GM21360 (cell line): ENCODE measurements around the gene RPS27.
"Not testable (repeated sequence)": the region's sequence is repeated elsewhere in the genome, so short reads cannot be mapped to it uniquely, and the experiment has no call there.

ENCODE experiments used
- ATAC-seq: cut with Tn5 transposase; IDR thresholded peaks from one replicate; pipeline ENCODE4 v1.9.1; 2021; ENCODE audit warnings: mild to moderate bottlenecking, moderate library complexity; ENCODE audit not compliant: unreplicated experiment

Gene RPS27

DNA sequence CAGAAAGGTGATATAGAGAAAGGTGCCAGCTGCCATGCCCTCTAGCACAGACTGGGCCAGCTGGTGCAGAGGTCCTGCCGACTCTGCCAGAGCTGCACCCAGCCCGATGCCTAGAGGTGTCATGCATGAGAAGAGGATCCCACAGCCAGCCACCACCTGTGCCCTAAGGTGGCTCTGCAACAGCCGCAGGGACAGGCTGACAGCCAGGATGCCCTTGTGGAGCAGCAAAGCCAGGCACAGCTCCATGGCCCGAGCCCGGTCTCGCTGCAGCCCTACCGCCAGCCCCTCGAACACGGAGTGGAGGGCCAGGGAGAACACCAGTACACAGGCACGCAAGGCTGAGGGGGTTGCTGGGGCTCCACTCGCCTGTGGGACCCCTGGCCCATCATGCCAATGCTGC is 30.4 kb upstream of the RPS27 start:
- no peak for ATAC-seq

DNA sequence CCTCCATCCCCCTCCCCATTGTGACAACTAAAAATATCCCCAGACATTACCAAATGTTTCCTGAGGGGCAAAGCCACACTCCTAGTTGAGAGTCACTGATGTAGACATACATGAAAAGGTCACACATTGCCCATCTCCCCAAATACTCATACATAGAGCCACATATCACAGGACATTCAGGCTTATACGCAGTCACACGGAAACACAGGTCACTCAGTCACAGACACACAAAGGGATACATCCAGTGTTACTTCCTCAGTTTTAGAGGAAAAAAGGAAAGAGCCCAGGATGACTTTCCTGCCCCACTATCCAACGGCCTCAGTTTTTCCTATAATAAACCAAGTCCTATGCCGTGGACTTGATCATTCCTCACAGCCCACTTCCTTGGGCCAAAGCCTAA is 29.1 kb upstream of the RPS27 start:
- ATAC-seq: no peak

DNA sequence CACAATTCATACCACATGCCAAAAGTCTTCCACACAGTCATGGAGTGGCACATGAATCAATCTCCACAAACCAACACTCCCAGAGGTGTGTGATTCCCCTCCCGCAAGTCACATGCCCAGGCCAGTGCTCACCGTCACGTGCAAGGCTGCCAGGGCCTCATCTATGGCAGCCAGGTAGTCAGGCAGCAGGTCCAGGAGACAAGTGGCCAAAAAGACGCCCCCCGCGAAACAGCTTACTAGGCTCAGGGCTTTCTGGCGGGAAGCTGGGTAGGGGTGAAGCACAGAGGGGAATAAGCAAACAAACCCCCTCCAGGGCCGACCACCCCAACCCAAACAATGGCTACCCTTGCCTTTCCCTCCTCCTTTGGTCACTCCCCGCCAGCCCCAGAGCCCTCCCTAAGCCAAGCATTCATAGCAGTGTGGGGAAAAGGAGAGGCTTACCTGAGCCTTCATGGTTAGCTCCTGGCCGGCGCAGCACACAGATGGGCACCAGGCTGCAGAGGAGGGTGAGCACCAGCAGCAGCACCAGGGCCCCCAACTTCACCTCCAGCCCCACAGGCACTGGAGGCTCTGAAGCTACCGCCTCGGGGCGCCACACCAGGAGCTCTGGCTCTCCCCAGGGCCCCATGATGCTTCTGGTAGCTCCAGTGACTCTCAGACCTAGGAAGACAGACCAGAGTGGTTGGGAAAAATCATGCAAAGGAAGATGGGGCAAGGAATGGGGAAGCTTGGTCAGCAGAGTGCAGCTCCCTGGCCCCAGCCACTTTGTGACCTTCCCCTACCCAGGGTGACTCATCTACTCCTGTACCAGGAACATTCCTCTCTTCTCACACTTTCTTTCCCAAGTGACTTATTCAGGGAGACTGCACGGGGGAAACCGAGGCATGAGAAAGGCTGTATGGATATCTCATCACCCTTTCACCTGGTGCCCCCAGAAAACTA is 28.2 kb upstream of the RPS27 start:
- no peak for ATAC-seq

DNA sequence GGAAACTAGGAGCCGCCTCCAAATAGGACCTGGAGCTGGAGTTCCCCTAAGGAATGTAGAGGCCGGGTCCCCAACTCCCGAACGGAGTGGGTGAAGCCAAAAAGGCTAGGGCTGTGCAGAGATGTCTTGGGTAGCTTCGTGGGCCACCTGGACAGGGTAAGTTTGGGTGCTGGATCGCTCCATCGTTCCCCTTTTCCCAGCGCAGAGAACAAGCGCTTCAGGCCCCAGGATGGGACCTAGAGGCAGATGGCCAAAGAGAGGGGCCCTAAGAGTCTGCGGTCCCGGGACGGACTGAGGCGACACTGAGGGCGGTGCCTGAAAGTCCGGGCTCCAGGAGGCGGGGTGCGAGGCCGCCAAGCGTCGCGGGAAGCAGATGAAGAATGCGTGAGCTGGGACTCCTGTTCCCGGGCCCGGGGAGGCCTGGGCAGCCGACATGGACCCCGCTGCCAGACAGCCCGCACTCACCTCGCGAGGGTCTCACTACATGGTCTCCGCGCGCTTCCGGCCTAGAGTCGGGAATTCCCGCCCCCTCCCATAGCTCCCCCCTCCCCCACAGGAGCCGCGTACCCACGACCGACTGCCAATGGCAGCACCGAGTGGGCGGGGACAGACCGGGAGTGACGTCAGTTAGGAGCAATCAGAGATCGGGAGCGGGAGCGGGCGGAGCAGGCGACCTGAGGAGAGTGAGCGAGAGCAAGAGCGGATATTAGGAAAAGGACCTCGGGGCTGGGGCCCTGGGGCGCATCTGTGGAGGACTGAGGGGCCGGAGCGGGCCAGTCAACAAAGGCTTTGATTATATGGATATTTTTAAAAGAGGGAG is 27.3 kb upstream of the RPS27 start, which contains the start of gene SLC39A1:
Gene SLC39A1, minus strand, starts transcription at position 508 of the 820 bp plus-strand sequence. CDS start 822 bp downstream, outside the sequence.
- peak; percentile 29 for ATAC-seq

DNA sequence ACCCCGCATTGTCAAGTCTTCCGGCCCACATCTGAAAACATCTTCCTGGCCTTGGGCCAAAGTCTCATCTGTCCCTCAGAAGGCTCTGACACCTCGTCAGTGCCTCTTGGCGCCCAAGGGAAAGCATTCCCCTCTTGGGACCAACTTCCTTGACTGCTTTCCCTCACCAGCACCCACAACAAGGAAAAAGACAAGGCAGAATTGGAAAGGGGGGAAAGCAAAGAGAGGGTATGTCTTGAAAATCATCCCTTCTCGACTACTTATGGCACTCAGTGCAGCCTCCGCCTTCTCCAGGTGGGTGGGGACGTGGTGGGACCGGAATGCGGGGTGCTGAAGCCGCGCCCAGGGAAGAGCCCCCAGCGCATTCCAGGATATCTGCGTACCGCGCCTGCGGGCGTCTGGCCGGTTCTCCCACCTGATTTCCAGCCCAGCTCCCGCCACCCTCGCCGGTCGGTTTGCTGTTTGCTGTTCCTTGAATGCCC is 26.7 kb upstream of the RPS27 start:
- ATAC-seq: peak; percentile 2

DNA sequence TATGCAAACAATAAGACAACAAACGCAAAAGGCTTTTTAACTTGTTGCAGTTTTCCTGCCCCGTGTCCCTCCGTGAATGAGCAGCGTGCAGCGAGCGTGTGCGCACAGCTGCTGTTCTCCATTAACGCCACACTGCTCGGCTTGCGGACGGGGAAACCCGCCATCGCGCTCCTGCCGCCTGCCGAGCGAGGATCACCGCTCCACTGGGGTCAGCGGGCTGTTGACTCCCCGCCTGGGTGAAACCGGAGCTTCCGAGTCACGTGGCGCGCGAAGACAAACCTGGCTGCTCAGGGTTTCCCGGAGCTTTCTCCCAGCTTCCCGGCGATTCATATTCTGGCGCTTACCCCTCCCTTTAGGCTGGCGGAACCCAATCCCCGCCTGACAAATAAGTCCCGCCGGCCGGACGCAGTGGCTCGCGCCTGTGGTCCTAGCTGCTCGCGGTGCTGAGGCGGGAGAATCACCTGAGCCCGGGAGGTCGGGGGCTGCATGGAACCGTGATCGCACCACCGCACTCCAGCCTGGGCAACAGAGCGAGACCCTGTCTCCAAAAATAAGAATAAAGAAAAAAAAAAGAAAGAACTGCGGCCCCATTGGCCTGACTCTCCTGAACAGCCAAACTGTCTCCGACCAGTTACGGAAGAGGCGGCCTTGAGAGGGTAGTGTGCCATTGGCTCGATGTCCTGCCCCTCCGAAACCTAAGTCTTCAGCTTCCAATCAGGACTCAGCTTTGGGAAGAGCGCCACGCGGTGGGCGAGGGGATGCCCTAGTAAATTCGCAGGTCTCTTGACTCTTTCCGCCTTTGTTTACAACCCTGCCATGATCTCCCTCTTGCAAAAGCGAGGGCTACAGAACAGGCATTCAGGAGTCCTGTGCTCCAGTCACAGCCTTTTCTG is 23.2 kb upstream of the RPS27 start, which contains the start of gene CREB3L4:
Gene CREB3L4, plus strand, starts transcription at position 796 of the 893 bp plus-strand sequence. CDS start 624 bp downstream, outside the sequence.
- ATAC-seq: peak; percentile 66

DNA sequence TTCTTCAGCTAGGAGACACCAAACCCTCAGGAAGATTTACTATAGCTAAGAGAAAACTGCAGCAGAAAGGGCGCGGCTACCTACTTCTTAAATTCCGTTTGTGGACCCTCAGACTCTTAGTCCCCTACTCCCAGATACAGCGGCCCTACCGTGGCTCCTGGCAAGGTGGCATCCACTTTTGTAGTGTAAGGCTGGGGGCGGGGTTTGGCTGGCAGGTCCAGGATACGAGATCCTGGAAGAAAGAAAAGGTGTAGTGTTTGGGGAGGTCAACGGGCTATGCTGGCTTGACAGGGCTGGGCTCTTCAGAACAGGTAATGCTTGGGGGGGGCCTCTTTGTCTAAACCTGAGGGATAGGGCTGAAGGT is 22.6 kb upstream of the RPS27 start:
- ATAC-seq: no peak

DNA sequence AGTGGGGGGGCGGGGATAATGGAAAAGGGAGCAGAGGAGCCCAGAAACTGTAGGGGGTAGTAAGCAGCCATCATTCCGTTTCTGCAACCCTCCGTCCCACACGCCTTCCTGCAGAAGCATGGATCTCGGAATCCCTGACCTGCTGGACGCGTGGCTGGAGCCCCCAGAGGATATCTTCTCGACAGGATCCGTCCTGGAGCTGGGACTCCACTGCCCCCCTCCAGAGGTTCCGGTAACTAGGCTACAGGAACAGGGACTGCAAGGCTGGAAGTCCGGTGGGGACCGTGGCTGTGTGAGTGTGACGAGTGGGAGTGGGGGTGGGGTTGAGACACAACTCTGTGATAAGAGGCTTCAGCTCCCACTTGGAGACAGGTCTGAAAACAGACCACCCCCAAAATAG is 22.2 kb upstream of the RPS27 start:
- ATAC-seq: no peak

DNA sequence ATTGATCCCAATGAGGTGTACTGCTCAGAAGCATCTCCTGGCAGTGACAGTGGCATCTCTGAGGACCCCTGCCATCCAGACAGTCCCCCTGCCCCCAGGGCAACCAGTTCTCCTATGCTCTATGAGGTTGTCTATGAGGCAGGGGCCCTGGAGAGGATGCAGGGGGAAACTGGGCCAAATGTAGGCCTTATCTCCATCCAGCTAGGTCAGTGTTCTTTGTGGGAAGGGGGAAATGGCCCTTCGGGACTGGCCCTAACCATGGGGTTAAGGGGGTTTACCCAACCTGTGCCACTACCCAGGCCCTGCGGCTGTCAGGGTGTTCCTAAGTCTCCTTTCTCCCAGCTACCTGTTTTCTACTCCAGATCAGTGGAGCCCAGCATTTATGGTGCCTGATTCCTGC is 21.6 kb upstream of the RPS27 start:
- no peak for ATAC-seq

DNA sequence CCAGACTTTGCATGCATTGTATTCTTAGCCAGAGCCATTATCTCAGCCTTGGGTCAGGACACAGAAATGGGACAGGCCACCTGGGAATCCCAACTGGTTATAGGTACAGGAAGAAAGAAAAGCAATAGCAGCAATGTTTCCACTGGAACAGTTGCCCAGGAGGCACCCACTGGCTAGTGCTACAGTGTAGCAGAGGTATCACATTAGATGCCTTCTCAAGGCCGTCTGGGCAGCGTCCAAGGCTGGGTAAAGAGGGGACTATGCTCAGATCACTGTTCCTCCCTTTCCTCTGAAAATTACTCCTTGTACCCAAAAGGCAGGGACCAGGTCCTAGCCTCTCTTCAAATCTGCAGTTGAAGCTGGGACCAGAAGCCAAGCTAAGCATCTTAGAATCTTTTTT is 20.2 kb upstream of the RPS27 start:
- no peak for ATAC-seq

DNA sequence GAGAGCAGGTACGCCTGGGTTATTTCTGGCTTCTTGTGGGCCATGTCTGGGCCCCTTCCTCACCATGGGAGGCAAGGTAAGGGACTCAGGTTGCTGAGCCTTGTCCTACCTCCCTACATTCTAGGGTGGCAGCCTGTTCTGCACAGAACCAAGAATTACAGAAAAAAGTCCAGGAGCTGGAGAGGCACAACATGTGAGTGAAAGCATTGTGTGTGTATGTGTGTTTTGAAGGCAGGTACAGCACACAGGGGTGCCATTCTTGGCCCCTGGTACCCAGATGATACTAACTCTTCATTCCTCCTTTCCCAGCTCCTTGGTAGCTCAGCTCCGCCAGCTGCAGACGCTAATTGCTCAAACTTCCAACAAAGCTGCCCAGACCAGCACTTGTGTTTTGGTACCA is 17.5 kb upstream of the RPS27 start:
- ATAC-seq: no peak

DNA sequence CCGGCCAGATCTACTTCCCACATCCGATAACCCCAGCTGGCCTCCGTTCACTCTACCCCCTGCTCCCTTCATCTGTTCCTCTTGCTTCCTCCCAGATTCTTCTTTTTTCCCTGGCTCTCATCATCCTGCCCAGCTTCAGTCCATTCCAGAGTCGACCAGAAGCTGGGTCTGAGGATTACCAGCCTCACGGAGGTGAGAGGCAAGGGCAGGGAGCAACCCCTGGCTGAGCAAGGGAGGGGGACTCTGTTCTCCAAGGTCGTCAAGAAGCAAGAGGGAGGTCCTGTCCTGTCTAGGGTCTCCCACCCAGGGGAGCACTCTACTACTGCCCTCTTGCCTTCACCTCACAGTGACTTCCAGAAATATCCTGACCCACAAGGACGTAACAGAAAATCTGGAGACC is 17.0 kb upstream of the RPS27 start:
- ATAC-seq: no peak

DNA sequence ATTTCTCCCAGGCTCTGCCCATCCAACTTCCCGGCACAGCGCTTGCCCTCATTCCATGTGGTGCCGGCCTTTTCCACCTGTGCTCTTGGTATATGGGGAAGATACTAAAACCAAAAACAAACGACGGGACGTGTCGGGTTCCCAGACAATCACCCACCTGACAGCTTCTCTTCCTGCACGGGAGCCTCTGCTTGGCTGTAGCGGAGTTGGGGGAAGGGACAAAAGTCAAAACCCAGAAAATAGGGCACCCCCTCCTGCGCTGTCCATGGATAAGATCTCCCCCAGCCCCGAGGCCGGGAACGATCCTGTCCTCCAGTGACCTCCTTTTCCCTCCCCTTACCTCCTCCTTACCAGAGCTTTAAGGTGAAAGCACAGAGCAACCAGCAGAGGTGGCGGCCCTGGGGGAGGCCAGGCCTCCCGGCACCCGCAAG is 13.7 kb upstream of the RPS27 start:
- ATAC-seq: no peak

DNA sequence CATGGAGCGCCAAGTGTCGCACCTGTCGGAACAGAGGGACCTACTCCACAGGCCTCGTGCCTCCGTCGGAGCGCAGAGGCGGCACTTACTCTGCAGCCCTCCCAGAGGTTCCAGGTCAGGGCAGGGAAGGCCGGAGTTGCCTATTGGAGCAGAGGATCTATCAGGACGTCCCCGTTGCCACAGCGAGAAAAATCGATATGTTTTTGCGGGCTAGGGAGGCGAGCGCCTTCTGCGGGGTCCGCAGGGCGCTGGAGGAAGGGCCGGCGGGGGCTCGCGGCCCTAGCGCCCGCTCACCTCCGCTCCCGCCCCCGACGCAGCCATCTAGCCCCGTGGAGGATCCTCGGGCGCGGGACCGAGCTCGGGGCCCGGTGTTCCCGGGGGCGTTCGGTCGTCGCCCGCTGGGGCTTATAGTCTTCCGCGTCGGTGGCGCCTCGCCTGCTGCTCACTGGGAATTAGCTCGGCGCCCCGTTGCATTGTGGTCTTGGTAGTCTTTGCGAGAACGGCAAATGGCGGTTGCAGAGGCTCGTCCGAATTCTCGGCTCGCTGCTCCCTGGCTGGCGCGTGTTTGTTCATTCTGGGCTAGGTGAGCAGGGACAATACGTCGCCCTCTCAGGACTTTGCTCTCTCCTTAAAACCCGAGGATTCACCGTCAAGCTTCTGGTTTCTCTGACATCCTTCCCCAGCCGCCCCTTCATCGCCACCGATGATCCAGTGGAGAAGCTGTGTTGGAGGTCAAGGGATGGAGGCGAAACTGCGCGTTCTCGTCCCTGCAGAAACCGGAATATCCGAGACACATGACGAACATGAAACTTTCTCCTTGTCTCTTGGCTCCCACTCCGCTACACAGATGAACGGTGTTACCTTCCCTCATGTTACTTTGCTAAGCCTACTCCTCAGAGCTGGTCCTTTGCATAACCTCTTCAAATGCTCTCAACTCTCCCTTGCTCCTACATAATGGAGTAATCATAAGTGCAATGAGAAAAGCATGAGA is 13.0 kb upstream of the RPS27 start, which contains the start of gene JTB:
Gene JTB, minus strand, starts transcription at position 425 of the 991 bp plus-strand sequence. Its CDS starts 422 bp downstream, at position 3.
- ATAC-seq: peak; percentile 74

DNA sequence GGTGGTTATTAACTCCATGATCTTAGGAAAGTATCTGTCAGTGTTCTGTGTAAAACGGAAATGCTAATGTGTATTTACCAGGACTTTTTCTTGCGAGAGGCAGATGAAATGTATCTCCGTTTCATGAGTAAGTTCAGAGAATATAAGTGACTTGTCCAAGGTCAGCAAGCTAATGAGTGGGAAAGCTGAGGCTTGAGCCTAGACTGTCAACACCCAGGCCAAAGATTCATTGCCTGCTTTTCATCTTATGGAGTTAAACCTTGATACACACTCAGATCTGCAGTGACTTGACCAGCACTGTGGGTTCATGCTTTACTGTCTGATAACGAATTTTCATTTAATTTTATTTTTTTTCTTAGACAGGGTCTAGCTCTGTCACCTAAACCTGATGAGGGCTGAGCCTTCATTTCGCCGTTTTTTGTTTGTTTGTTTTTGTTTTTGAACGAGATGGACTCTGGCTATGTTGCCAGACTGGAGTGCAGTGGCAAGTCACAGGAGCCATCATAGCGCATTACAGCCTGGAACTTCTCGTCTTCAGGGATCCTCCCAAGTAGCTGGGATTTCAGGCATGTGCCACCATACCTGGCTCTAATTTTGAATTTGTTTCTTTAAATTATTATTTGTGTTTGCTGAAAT is 12.2 kb upstream of the RPS27 start:
- ATAC-seq: no peak

GRCh38 chr1:153979091-153979490 is 11.5 kb upstream of the RPS27 start:
- ATAC-seq: not testable (repeated sequence)

GRCh38 chr1:153981735-153982134 is 8.8 kb upstream of the RPS27 start:
- not testable (repeated sequence) for ATAC-seq

DNA sequence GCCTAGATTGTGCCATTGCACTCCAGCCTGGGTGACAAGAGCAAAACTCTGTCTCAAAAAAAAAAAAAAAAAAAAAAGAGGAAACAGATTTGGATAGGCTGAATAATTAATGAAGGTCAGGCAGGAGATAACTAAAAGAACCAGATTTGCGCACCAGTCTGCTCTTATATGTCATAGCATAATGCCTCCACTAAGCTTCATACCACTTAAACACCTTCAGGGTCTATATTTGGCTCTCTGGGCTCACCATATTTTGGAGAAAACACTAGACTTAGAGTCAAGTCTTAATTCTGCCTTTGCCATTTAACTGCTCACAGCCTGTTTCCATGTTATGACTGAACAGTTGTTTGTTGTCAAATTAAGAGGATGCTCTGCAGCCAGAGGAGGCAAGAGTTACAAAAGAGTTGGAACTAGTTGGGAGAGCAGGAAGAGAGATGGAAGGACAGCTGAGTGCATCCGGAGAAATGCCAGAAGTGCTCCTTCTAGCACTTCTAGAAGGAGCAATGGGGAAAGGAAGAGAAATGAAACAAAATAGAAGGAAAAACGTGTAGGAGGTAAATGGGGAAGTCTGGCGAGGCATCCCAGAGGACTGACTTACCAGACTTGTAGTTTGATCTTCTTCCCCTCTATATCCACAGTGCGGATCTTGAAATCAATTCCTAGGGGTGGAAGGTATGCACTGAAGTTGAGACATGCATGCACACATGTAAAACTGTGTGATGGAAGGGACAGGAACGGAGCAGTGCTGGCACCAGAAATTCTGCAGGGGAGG is 6.3 kb upstream of the RPS27 start:
- no peak for ATAC-seq
